HG03060 (cell line): Measurements from ENCODE around the gene UTP11.

Experiments used
- ATAC-seq: cut with Tn5 transposase; IDR thresholded peaks from one replicate; pipeline ENCODE4 v1.9.1; 2021; ENCODE audit warnings: low read depth, moderate number of reproducible peaks; ENCODE audit not compliant: unreplicated experiment

Gene UTP11

GRCh38 chr1:38068220-38068979, 55.9 kb downstream of the UTP11 start:
- ATAC-seq = no peak

- no peak for ATAC-seq
These were observed 56.4 kb downstream of the UTP11 start for GRCh38 chr1:38068980-38069340.

- no peak for ATAC-seq
These were observed 59.0 kb downstream of the UTP11 start for GRCh38 chr1:38071312-38072256.

- no peak for ATAC-seq
These were observed 60.3 kb downstream of the UTP11 start for GRCh38 chr1:38072858-38073257.

- no peak for ATAC-seq
These were observed 61.2 kb downstream of the UTP11 start for GRCh38 chr1:38073534-38074301.

GRCh38 chr1:38074302-38074677, 61.8 kb downstream of the UTP11 start:
- ATAC-seq = no peak
